HEK293 (cell line): ENCODE measurements around the gene SLC25A11.

Experiments used
- GLIS1 ChIP-seq: fragments of 450-650 bp; formaldehyde crosslinking; IDR thresholded peaks from 2 replicates; pipeline ENCODE4 v1.5.1; 2016; ENCODE audit warnings: missing biosample characterization, missing genetic modification characterization
- HOXD13 ChIP-seq: sonication (generic); formaldehyde crosslinking; IDR thresholded peaks from 2 replicates; pipeline ENCODE4 v1.8.0; 2022; ENCODE audit warnings: missing genetic modification reagents, borderline replicate concordance
- OVOL3 ChIP-seq: fragments of 450-650 bp; formaldehyde crosslinking; IDR thresholded peaks from 2 replicates; pipeline ENCODE4 v1.5.1; 2016; ENCODE audit warnings: missing biosample characterization, missing genetic modification characterization
- REST ChIP-seq: fragments of 450-650 bp; formaldehyde crosslinking; IDR thresholded peaks from 2 replicates; pipeline ENCODE4 v1.5.1; 2016; ENCODE audit warnings: missing biosample characterization, missing genetic modification characterization
- SP7 ChIP-seq: fragments of 450-650 bp; formaldehyde crosslinking; IDR thresholded peaks from 2 replicates; pipeline ENCODE4 v1.5.1; 2016; ENCODE audit warnings: missing biosample characterization, missing genetic modification characterization
- ZBTB49 ChIP-seq: fragments of 450-650 bp; formaldehyde crosslinking; IDR thresholded peaks from 2 replicates; pipeline ENCODE4 v1.5.1; 2016; ENCODE audit warnings: missing biosample characterization, missing genetic modification characterization, low read depth
- ZNF121 ChIP-seq: fragments of 450-650 bp; formaldehyde crosslinking; IDR thresholded peaks from 2 replicates; pipeline ENCODE4 v1.5.1; 2016; ENCODE audit warnings: missing biosample characterization, missing genetic modification characterization
- ZNF146 ChIP-seq: fragments of 450-650 bp; formaldehyde crosslinking; IDR thresholded peaks from 2 replicates; pipeline ENCODE4 v1.5.1; 2016; ENCODE audit warnings: missing biosample characterization, missing genetic modification characterization
- ZNF274 ChIP-seq, 2 experiments: fragments of 200-500 bp in 1 of 2; fragments of 450-650 bp in 1 of 2; sonication (Bioruptor generic) in 1 of 2; formaldehyde crosslinking in 1 of 2; IDR thresholded peaks; 2 replicates each; pipeline versions ENCODE4 v1.5.1 to v1.6.1; 2014 to 2016; ENCODE audit warnings: borderline replicate concordance in 1 of 2, inconsistent platforms in 1 of 2, low read length in 1 of 2, missing biosample characterization in 1 of 2, missing genetic modification characterization in 1 of 2
- ZNF335 ChIP-seq: fragments of 450-650 bp; formaldehyde crosslinking; conservative IDR thresholded peaks from 2 replicates; pipeline ENCODE4 v1.5.1; 2016; ENCODE audit warnings: missing biosample characterization, missing genetic modification characterization
- ZNF341 ChIP-seq: fragments of 450-650 bp; formaldehyde crosslinking; IDR thresholded peaks from 2 replicates; pipeline ENCODE4; 2016; ENCODE audit warnings: low read depth, missing biosample characterization, missing genetic modification characterization
- ZNF366 ChIP-seq: fragments of 450-650 bp; formaldehyde crosslinking; conservative IDR thresholded peaks from 2 replicates; pipeline ENCODE4 v1.5.1; 2016; ENCODE audit warnings: missing biosample characterization, missing genetic modification characterization
- ZNF473 ChIP-seq: fragments of 450-650 bp; formaldehyde crosslinking; IDR thresholded peaks from 2 replicates; pipeline ENCODE4 v1.5.1; 2017; ENCODE audit warnings: missing biosample characterization, missing genetic modification characterization
- ZNF48 ChIP-seq: fragments of 450-650 bp; formaldehyde crosslinking; IDR thresholded peaks from 2 replicates; pipeline ENCODE4 v1.5.1; 2016; ENCODE audit warnings: missing biosample characterization, missing genetic modification characterization
- ZNF510 ChIP-seq: fragments of 450-650 bp; formaldehyde crosslinking; IDR thresholded peaks from 2 replicates; pipeline ENCODE4 v1.5.1; 2018; ENCODE audit warnings: mild to moderate bottlenecking, missing genetic modification characterization, missing biosample characterization; ENCODE audit not compliant: insufficient replicate concordance
- ZNF600 ChIP-seq: fragments of 450-650 bp; formaldehyde crosslinking; IDR thresholded peaks from 2 replicates; pipeline ENCODE4 v1.5.1; 2016; ENCODE audit warnings: missing biosample characterization, missing genetic modification characterization
- ZNF610 ChIP-seq: fragments of 450-650 bp; formaldehyde crosslinking; IDR thresholded peaks from 2 replicates; pipeline ENCODE4 v1.5.1; 2016; ENCODE audit warnings: missing biosample characterization, missing genetic modification characterization, borderline replicate concordance
- ZNF707 ChIP-seq: fragments of 450-650 bp; formaldehyde crosslinking; IDR thresholded peaks from 2 replicates; pipeline ENCODE4 v1.5.1; 2016; ENCODE audit warnings: missing biosample characterization, missing genetic modification characterization
- ZSCAN16 ChIP-seq: fragments of 450-650 bp; formaldehyde crosslinking; IDR thresholded peaks from 2 replicates; pipeline ENCODE4 v1.5.1; 2016; ENCODE audit warnings: missing biosample characterization, missing genetic modification characterization
- TF ChIP-seq, protein P1 (sequence below): fragments of 450-650 bp; formaldehyde crosslinking; IDR thresholded peaks from 2 replicates; pipeline ENCODE4 v1.5.1; 2016; ENCODE audit warnings: missing biosample characterization, missing genetic modification characterization
- TF ChIP-seq, protein P2 (sequence below): fragments of 450-650 bp; formaldehyde crosslinking; IDR thresholded peaks from 2 replicates; pipeline ENCODE4 v1.5.1; 2016; ENCODE audit warnings: missing biosample characterization, missing genetic modification characterization
- TF ChIP-seq, protein P3 (sequence below): fragments of 450-650 bp; formaldehyde crosslinking; IDR thresholded peaks from 2 replicates; pipeline ENCODE4 v1.5.1; 2016; ENCODE audit warnings: missing biosample characterization, missing genetic modification characterization
- TF ChIP-seq, protein P4 (sequence below): fragments of 450-650 bp; formaldehyde crosslinking; IDR thresholded peaks from 2 replicates; pipeline ENCODE4 v1.5.1; 2017; ENCODE audit warnings: missing biosample characterization, missing genetic modification characterization

Gene SLC25A11

DNA sequence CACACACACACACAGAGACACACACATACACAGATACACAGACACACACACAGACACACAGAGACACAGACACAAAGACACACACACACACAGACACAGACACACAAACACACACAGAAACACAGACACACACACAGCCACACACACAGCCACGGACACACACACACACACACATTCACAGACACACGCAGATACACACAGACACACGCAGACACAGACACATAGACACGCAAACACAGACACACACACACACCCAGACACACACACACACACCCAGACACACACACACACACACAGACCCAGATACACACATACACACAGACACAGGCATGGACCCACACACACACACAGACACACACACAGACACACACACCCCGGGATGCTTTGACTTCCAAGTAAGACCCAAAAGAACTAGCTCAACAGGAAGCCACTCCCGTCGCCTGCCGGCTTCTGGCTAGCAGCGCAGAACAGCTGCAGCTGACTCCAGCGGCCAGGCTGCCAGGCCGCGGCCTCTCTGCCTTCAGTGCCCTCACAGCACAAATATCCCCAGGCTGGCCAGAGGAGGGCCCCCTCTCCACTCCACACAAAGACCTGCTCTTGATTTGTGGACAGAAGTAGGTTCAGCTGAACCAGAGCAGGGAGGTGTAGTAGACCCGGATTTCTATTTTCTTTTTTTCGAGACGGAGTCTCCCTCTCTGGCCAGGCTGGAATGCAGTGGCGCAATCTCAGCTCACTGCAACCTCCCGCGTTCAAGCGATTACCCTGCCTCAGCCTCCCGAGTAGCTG, 30.9 kb downstream of the SLC25A11 start (continued):
- no peak for TF ChIP-seq ZNF510 (tag by site-specific recombination)
- peak; percentile 54; the same call in 1 of the 2 replicates for TF ChIP-seq ZNF473 (tag by site-specific recombination)
- TF ChIP-seq, protein P1, sequence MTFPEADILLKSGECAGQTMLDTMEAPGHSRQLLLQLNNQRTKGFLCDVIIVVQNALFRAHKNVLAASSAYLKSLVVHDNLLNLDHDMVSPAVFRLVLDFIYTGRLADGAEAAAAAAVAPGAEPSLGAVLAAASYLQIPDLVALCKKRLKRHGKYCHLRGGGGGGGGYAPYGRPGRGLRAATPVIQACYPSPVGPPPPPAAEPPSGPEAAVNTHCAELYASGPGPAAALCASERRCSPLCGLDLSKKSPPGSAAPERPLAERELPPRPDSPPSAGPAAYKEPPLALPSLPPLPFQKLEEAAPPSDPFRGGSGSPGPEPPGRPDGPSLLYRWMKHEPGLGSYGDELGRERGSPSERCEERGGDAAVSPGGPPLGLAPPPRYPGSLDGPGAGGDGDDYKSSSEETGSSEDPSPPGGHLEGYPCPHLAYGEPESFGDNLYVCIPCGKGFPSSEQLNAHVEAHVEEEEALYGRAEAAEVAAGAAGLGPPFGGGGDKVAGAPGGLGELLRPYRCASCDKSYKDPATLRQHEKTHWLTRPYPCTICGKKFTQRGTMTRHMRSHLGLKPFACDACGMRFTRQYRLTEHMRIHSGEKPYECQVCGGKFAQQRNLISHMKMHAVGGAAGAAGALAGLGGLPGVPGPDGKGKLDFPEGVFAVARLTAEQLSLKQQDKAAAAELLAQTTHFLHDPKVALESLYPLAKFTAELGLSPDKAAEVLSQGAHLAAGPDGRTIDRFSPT (tag by site-specific recombination): no peak; the same call in 1 of the 2 replicates
- TF ChIP-seq ZNF600 (tag by site-specific recombination): peak; percentile 73; the same call in 1 of the 2 replicates
- TF ChIP-seq, protein P2, sequence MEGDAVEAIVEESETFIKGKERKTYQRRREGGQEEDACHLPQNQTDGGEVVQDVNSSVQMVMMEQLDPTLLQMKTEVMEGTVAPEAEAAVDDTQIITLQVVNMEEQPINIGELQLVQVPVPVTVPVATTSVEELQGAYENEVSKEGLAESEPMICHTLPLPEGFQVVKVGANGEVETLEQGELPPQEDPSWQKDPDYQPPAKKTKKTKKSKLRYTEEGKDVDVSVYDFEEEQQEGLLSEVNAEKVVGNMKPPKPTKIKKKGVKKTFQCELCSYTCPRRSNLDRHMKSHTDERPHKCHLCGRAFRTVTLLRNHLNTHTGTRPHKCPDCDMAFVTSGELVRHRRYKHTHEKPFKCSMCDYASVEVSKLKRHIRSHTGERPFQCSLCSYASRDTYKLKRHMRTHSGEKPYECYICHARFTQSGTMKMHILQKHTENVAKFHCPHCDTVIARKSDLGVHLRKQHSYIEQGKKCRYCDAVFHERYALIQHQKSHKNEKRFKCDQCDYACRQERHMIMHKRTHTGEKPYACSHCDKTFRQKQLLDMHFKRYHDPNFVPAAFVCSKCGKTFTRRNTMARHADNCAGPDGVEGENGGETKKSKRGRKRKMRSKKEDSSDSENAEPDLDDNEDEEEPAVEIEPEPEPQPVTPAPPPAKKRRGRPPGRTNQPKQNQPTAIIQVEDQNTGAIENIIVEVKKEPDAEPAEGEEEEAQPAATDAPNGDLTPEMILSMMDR (tag by site-specific recombination): peak; percentile 82
- no peak; the same call in 1 of the 2 replicates for TF ChIP-seq ZNF146
- no peak for TF ChIP-seq ZNF366 (tag by site-specific recombination)
- no peak for TF ChIP-seq GLIS1
- 0 out of 2 replicates have a peak, but pooled peaks have one; percentile 27 for TF ChIP-seq ZSCAN16 (tag by site-specific recombination)
- TF ChIP-seq ZNF121 (tag by site-specific recombination): 0 out of 2 replicates have a peak, but pooled peaks have one; percentile 28
- no peak for TF ChIP-seq ZBTB49 (tag by site-specific recombination)
- TF ChIP-seq, protein P3, sequence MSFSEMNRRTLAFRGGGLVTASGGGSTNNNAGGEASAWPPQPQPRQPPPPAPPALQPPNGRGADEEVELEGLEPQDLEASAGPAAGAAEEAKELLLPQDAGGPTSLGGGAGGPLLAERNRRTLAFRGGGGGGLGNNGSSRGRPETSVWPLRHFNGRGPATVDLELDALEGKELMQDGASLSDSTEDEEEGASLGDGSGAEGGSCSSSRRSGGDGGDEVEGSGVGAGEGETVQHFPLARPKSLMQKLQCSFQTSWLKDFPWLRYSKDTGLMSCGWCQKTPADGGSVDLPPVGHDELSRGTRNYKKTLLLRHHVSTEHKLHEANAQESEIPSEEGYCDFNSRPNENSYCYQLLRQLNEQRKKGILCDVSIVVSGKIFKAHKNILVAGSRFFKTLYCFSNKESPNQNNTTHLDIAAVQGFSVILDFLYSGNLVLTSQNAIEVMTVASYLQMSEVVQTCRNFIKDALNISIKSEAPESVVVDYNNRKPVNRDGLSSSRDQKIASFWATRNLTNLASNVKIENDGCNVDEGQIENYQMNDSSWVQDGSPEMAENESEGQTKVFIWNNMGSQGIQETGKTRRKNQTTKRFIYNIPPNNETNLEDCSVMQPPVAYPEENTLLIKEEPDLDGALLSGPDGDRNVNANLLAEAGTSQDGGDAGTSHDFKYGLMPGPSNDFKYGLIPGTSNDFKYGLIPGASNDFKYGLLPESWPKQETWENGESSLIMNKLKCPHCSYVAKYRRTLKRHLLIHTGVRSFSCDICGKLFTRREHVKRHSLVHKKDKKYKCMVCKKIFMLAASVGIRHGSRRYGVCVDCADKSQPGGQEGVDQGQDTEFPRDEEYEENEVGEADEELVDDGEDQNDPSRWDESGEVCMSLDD (tag by site-specific recombination): peak; percentile 33; the same call in 1 of the 2 replicates
- TF ChIP-seq ZNF335 (tag by site-specific recombination): peak; percentile 55
- TF ChIP-seq ZNF48 (tag by site-specific recombination): no peak
- no peak for TF ChIP-seq ZNF707 (tag by site-specific recombination)
- TF ChIP-seq REST (tag by site-specific recombination): no peak
- TF ChIP-seq OVOL3 (tag by site-specific recombination): no peak
- no peak for TF ChIP-seq HOXD13 (CRISPR knock-in tag)
- no peak for TF ChIP-seq ZNF610 (tag by site-specific recombination)
- TF ChIP-seq, protein P4, sequence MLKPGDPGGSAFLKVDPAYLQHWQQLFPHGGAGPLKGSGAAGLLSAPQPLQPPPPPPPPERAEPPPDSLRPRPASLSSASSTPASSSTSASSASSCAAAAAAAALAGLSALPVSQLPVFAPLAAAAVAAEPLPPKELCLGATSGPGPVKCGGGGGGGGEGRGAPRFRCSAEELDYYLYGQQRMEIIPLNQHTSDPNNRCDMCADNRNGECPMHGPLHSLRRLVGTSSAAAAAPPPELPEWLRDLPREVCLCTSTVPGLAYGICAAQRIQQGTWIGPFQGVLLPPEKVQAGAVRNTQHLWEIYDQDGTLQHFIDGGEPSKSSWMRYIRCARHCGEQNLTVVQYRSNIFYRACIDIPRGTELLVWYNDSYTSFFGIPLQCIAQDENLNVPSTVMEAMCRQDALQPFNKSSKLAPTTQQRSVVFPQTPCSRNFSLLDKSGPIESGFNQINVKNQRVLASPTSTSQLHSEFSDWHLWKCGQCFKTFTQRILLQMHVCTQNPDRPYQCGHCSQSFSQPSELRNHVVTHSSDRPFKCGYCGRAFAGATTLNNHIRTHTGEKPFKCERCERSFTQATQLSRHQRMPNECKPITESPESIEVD (tag by site-specific recombination): no peak
- 0 out of 2 replicates have a peak, but pooled peaks have one; percentile 21 for TF ChIP-seq SP7 (tag by site-specific recombination)
- TF ChIP-seq ZNF341 (tag by site-specific recombination): peak; percentile 63
- TF ChIP-seq ZNF274 (IDR thresholded peaks at IDR 0.05; ENCODE audit: low read length): no peak
- no peak for TF ChIP-seq ZNF274 (tag by site-specific recombination; IDR thresholded peaks at IDR 0.05; ENCODE audit: borderline replicate concordance)
